MCF 10A (cell line): Measurements from ENCODE around the gene CARD11. TPM values are rescaled to one million over a fixed set of nuclear protein-coding genes. Genes with fewer than 3 reads are reported as not detected.

Experiments
- BruUV-seq: library from RNA; stranded (reverse); fragments of 400-500 nt; replicated peaks from 2 replicates; lab custom pipeline; 2021; lab: Mats Ljungman, UMichigan
- CTCF ChIA-PET: fragments of 300-600 bp; sonication (Branson Sonifier 250); formaldehyde crosslinking; extraction: SDS; loops from one replicate; lab custom pipeline; 2021; ENCODE audit warnings: antibody characterized with exemption, inconsistent platforms; lab: Yijun Ruan, JAX
- POLR2A ChIA-PET: fragments of 300-600, 350-650 bp; sonication (Branson Sonifier 250); formaldehyde crosslinking; extraction: SDS; loops from one replicate; lab custom pipeline; 2020; ENCODE audit warnings: antibody characterized with exemption, inconsistent platforms; lab: Yijun Ruan, JAX
- DNase-seq: peaks from one replicate; pipeline ENCODE4 v3.0.0-alpha.2; 2018; ENCODE audit not compliant: unreplicated experiment
- H3K27ac Mint-ChIP-seq: one replicate; pipeline ENCODE4 v1.8.0; 2022; ENCODE audit warnings: mild to moderate bottlenecking, low read depth, mixed read lengths; ENCODE audit not compliant: unreplicated experiment
- H3K27me3 Mint-ChIP-seq: one replicate; pipeline ENCODE4 v1.8.0; 2022; ENCODE audit warnings: mixed read lengths; ENCODE audit not compliant: insufficient read depth, unreplicated experiment
- H3K36me3 Mint-ChIP-seq: one replicate; pipeline ENCODE4 v1.8.0; 2022; ENCODE audit warnings: mild to moderate bottlenecking, moderate library complexity, mixed read lengths; ENCODE audit not compliant: insufficient read depth, unreplicated experiment
- H3K4me1 Mint-ChIP-seq: one replicate; pipeline ENCODE4 v1.8.0; 2022; ENCODE audit warnings: mixed read lengths; ENCODE audit not compliant: insufficient read depth, unreplicated experiment
- H3K4me3 Mint-ChIP-seq: one replicate; pipeline ENCODE4 v1.8.0; 2022; ENCODE audit warnings: mild to moderate bottlenecking, moderate library complexity, mixed read lengths; ENCODE audit not compliant: unreplicated experiment
- H3K9me3 Mint-ChIP-seq: one replicate; pipeline ENCODE4 v1.8.0; 2022; ENCODE audit warnings: mixed read lengths; ENCODE audit not compliant: unreplicated experiment
- CTCF ChIP-seq: fragments of 200-600 bp; IDR thresholded peaks from one replicate; pipeline ENCODE4 v1.8.0; 2022; ENCODE audit warnings: antibody characterized with exemption, mild to moderate bottlenecking; ENCODE audit not compliant: unreplicated experiment
- intact Hi-C: fragments of 100-400 bp; cut with micrococcal nuclease; formaldehyde crosslinking; loops from 2 replicates; pipeline ENCODE4 v1.14.1; 2022
- total RNA-seq: library from RNA; stranded (reverse); gene quantifications from 2 replicates; pipeline ENCODE4 v1.2.3, GENCODE V29; 2022

Gene CARD11
- total RNA-seq, 1 experiment from 2014 or later = not detected

- no peaks in the 10 kb centered on the region for H3K4me1 Mint-ChIP-seq
- ChIA-PET POLR2A (interaction anchor here (0.9 kb wide), 1 partner anchor 10 kb away, joined by 3 read pairs; no protein-coding TSS in a partner anchor), CTCF (no interaction called here)
- no peak for DNase-seq
- H3K27me3 Mint-ChIP-seq = no peaks in the 10 kb centered on the region
- H3K27ac Mint-ChIP-seq = no peak overlapping the region
- H3K4me3 Mint-ChIP-seq = no peak overlapping the region
- BruUV-seq = no TSS peak
- intact Hi-C loops = no loop called here
- no peak for TF ChIP-seq CTCF
- no peaks in the 10 kb centered on the region for H3K36me3 Mint-ChIP-seq
- no peaks in the 10 kb centered on the region for H3K9me3 Mint-ChIP-seq
Observed at GRCh38 chr7:2894118-2894940, 149.3 kb downstream of the CARD11 start.

- intact Hi-C loops = no loop called here
- H3K27ac Mint-ChIP-seq = no peak overlapping the region
- DNase-seq = peak; percentile 38
- no peaks in the 10 kb centered on the region for H3K4me1 Mint-ChIP-seq
- no peak for TF ChIP-seq CTCF
- POLR2A ChIA-PET = no interaction called here
- no peaks in the 10 kb centered on the region for H3K36me3 Mint-ChIP-seq
- CTCF ChIA-PET = interaction anchor here (0.6 to 0.7 kb wide), 2 partner anchors 136 to 218 kb away, joined by 3 read pairs; no protein-coding TSS in a partner anchor
- BruUV-seq = no TSS peak
- no peaks in the 10 kb centered on the region for H3K27me3 Mint-ChIP-seq
- no peaks in the 10 kb centered on the region for H3K9me3 Mint-ChIP-seq
- H3K4me3 Mint-ChIP-seq = no peak overlapping the region
Observed at GRCh38 chr7:2893411-2893861, 150.2 kb downstream of the CARD11 start.

GRCh38 chr7:2892549-2892948, 151.1 kb downstream of the CARD11 start:
- H3K9me3 Mint-ChIP-seq = no peaks in the 10 kb centered on the region
- ChIA-PET POLR2A (interaction anchor here (0.5 kb wide), 1 partner anchor 71 kb away, joined by 3 read pairs; no protein-coding TSS in a partner anchor), CTCF (no interaction called here)
- TF ChIP-seq CTCF = no peak
- DNase-seq = no peak
- no peaks in the 10 kb centered on the region for H3K27me3 Mint-ChIP-seq
- H3K4me3 Mint-ChIP-seq = no peak overlapping the region
- no TSS peak for BruUV-seq
- no peak overlapping the region for H3K27ac Mint-ChIP-seq
- intact Hi-C loops = no loop called here
- no peaks in the 10 kb centered on the region for H3K4me1 Mint-ChIP-seq
- H3K36me3 Mint-ChIP-seq = no peaks in the 10 kb centered on the region

- H3K9me3 Mint-ChIP-seq = no peaks in the 10 kb centered on the region
- POLR2A ChIA-PET = no interaction called here
- TF ChIP-seq CTCF = no peak
- no TSS peak for BruUV-seq
- DNase-seq = no peak
- intact Hi-C loops = loop anchor here (1.0 to 2.0 kb wide), 4 partner anchors 267 to 1009 kb away; partner anchors contain the start of gene SDK1
- CTCF ChIA-PET = interaction anchor here (0.6 to 2.3 kb wide), 9 partner anchors 267 to 1035 kb away, joined by 3 to 16 read pairs (median 3); no protein-coding TSS in a partner anchor
- H3K4me3 Mint-ChIP-seq = no peak overlapping the region
- H3K27me3 Mint-ChIP-seq = no peaks in the 10 kb centered on the region
- H3K36me3 Mint-ChIP-seq = peaks cover 13% of the 10 kb centered on the region
- no peak overlapping the region for H3K27ac Mint-ChIP-seq
- no peaks in the 10 kb centered on the region for H3K4me1 Mint-ChIP-seq
Observed at GRCh38 chr7:2887816-2888215, 155.9 kb downstream of the CARD11 start.
